ENCODE measurements around the gene STXBP5L.
"Not testable (repeated sequence)": the region's sequence is repeated elsewhere in the genome, so short reads cannot be mapped to it uniquely, and the experiment has no call there.

The STXBP5L gene

DNA sequence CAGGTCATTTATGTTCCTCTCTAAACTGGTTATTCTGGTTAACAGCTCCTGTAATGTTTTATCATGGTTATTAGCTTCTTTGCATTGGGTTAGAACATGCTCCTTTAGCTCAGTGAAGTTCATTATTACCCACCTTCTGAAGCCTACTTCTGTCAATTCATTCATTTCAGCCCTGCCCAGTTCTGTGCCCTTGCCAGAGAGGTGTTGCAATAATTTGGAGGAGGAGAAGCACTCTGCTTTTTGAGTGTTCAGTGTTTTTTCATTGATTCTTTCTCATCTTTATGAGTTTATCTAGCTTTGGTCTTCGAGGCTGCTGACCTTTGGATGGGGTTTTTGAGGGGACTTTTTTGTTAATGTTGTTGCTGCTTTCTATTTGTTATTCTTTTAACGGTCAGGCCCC is 203.1 kb downstream of the STXBP5L start:
- not testable (repeated sequence) for H3K36me3 Mint-ChIP-seq (ENCODE audit: low read depth); H3K27ac Mint-ChIP-seq; H3K27me3 Mint-ChIP-seq (ENCODE audit: low read depth); H3K4me3 Mint-ChIP-seq; H3K4me1 Mint-ChIP-seq (ENCODE audit: low read depth)
- H3K9me3 Mint-ChIP-seq = peaks cover 10% of the 10 kb centered on the region

DNA sequence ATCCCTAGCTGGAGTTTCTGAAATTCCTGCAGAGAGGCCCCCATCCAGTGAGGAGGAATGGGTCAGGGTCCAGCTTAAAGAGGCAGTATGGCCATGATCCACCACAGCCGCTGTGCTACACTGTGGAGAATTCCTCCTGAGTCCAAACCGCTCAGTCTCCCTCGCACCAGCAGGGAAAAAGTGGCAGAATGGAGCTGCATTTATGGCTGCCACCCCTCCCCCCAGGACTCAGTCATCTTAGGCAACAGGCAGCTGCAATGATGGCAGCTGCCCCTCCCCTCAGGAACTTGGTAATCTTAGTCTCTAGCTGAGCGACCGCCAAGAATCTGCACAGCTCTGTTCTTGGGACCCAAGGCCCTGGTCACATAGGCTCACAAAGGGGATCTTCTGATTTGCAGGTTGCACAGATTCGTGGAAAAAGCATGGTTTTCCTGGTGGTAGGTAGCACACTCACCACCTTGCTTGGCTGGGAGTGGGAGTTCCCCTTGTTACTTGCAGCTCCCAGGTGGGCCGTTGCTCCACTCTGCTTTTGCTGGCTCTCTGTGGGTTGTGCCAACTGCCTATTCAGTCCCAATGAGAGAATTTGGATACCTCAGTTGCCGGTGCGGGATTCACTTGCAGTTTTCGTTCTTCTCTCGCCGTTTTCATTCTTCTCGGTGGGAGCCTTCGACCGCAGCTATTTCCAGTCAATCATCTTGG is 204.1 kb downstream of the STXBP5L start:
- Mint-ChIP-seq H3K36me3 (ENCODE audit: low read depth) (no peaks in the 10 kb centered on the region), H3K27ac (no peak overlapping the region), H3K9me3 (peaks cover 10% of the 10 kb centered on the region), H3K4me1 (ENCODE audit: low read depth) (no peaks in the 10 kb centered on the region), H3K27me3 (ENCODE audit: low read depth) (no peaks in the 10 kb centered on the region), H3K4me3 (no peak overlapping the region)

GRCh38 chr3:121126033-121126706 is 218.2 kb downstream of the STXBP5L start:
- Mint-ChIP-seq H3K36me3 (ENCODE audit: low read depth) (no peaks in the 10 kb centered on the region), H3K9me3 (no peaks in the 10 kb centered on the region), H3K27ac (no peak overlapping the region), H3K4me3 (no peak overlapping the region), H3K4me1 (ENCODE audit: low read depth) (no peaks in the 10 kb centered on the region), H3K27me3 (ENCODE audit: low read depth) (no peaks in the 10 kb centered on the region)

DNA sequence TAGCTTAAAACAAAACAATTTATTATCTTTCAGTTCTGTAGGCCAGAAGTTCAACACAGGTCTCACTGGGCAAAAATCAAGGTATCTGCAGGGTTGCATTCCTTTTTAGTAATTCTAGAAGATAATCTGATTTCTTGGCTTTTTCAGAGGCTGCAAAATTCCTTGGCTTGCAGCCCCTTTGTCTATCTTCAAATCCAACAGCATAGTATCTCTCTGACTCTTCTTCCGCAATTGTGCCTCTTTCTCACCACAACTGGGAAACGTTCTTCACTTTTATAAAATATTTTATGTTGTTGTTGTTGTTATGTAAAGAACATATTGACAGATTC is 218.7 kb downstream of the STXBP5L start:
- Mint-ChIP-seq H3K9me3 (no peaks in the 10 kb centered on the region), H3K27me3 (ENCODE audit: low read depth) (no peaks in the 10 kb centered on the region), H3K36me3 (ENCODE audit: low read depth) (no peaks in the 10 kb centered on the region), H3K4me3 (no peak overlapping the region), H3K4me1 (ENCODE audit: low read depth) (no peaks in the 10 kb centered on the region), H3K27ac (no peak overlapping the region)

GRCh38 chr3:121152573-121152972 is 244.6 kb downstream of the STXBP5L start:
- H3K36me3 Mint-ChIP-seq (ENCODE audit: low read depth) = no peaks in the 10 kb centered on the region
- no peaks in the 10 kb centered on the region for H3K27me3 Mint-ChIP-seq (ENCODE audit: low read depth)
- H3K9me3 Mint-ChIP-seq = no peaks in the 10 kb centered on the region
- no peak overlapping the region for H3K4me3 Mint-ChIP-seq
- H3K4me1 Mint-ChIP-seq (ENCODE audit: low read depth) = no peaks in the 10 kb centered on the region
- no peak overlapping the region for H3K27ac Mint-ChIP-seq

DNA sequence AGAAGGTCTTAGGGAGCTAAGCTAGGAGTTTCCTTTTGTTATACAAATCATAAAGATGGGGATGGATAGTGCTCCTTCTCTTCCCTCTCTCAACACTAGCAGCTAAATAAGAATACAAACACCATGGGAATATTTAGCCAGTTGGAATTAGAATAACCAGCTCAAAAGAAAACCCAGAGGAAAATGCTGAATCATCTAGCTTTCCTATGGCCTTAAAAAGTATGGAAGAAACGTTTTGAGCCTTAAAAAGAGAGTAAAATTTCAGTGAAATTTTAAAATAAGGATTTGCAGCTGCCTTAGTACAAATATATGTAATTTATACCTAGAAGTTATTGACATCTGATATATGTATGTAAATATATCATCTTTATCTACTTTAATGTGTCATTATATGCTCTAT is 245.8 kb downstream of the STXBP5L start:
- no peak overlapping the region for H3K4me3 Mint-ChIP-seq

GRCh38 chr3:121155028-121155427 is 247.0 kb downstream of the STXBP5L start:
- Mint-ChIP-seq H3K4me3 (no peak overlapping the region), H3K9me3 (no peaks in the 10 kb centered on the region), H3K36me3 (ENCODE audit: low read depth) (no peaks in the 10 kb centered on the region), H3K27me3 (ENCODE audit: low read depth) (no peaks in the 10 kb centered on the region), H3K4me1 (ENCODE audit: low read depth) (no peaks in the 10 kb centered on the region), H3K27ac (no peak overlapping the region)

More for the DNA sequence above, 245.8 kb downstream of the STXBP5L start:
- Mint-ChIP-seq H3K36me3 (ENCODE audit: low read depth) (no peaks in the 10 kb centered on the region), H3K27me3 (ENCODE audit: low read depth) (no peaks in the 10 kb centered on the region), H3K4me1 (ENCODE audit: low read depth) (no peaks in the 10 kb centered on the region), H3K27ac (no peak overlapping the region), H3K9me3 (no peaks in the 10 kb centered on the region)

DNA sequence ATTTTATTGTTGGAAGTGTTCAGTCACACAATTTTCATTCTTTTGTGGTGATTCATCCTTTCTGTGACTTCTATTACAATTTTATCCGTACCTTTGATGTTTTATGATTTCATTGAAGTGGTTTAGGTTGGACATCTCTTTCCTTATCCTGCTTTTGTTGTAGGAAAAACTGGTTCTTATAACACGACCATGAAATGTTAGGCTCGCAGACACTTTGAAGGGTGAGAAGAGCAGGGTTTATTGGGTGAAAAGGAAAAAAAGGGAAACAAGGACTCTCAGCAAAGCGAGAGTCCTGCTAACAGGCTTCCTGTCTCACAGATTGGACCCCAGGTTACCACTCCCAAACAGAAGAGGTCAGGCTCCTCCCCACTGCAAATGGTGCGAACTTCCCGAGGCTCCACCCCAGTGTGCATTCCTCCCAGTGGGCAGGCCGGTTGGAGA is 257.4 kb downstream of the STXBP5L start:
- Mint-ChIP-seq H3K36me3 (ENCODE audit: low read depth) (no peaks in the 10 kb centered on the region), H3K9me3 (peaks cover 16% of the 10 kb centered on the region), H3K4me3 (no peak overlapping the region), H3K4me1 (ENCODE audit: low read depth) (no peaks in the 10 kb centered on the region), H3K27me3 (ENCODE audit: low read depth) (no peaks in the 10 kb centered on the region), H3K27ac (no peak overlapping the region)

DNA sequence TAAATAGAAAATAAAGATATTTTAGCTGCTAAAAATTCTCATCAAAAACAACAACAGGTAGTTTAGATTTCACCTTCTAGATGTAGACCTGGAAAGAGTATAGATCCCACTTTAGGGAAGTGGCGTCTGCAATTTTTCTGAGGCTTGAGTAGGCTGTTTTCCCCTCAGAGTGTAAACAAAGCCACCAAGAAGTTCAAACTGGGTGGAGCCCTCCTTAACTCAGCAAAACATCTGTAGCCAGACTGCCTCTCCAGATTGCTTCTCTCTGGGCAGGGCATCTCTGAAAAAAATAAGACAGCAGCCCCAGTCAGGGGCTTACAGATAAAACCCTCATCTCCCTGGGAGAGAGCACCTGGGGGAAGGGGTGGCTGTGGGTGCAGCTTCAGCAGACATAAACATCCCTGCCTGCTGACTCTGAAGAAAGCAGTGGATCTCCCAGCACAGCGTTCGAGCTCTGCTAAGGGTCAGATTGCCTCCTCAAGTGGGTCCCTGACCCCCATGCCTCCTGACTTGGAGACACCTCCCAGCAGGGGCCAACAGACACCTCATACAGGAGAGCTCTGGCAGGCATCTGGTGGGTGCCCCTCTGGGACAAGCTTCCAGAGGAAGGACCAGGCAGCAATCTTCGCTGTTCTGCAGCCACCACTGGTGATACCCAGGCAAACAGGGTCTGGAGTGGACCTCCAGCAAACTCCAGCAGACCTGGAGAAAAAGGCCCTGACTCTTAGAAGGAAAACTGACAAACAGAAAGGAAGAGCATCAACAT is 259.6 kb downstream of the STXBP5L start:
- no peaks in the 10 kb centered on the region for H3K27me3 Mint-ChIP-seq (ENCODE audit: low read depth)

GRCh38 chr3:121175083-121175482 is 267.1 kb downstream of the STXBP5L start:
- no peaks in the 10 kb centered on the region for H3K27me3 Mint-ChIP-seq (ENCODE audit: low read depth)
- peaks cover 24% of the 10 kb centered on the region for H3K9me3 Mint-ChIP-seq
- no peak overlapping the region for H3K4me3 Mint-ChIP-seq
- no peaks in the 10 kb centered on the region for H3K36me3 Mint-ChIP-seq (ENCODE audit: low read depth)
- H3K27ac Mint-ChIP-seq = no peak overlapping the region
- no peaks in the 10 kb centered on the region for H3K4me1 Mint-ChIP-seq (ENCODE audit: low read depth)

More for the DNA sequence above, 259.6 kb downstream of the STXBP5L start:
- no peaks in the 10 kb centered on the region for H3K4me1 Mint-ChIP-seq (ENCODE audit: low read depth)
- H3K36me3 Mint-ChIP-seq (ENCODE audit: low read depth) = no peaks in the 10 kb centered on the region
- H3K4me3 Mint-ChIP-seq = no peak overlapping the region
- no peak overlapping the region for H3K27ac Mint-ChIP-seq
- H3K9me3 Mint-ChIP-seq = peaks cover 20% of the 10 kb centered on the region

DNA sequence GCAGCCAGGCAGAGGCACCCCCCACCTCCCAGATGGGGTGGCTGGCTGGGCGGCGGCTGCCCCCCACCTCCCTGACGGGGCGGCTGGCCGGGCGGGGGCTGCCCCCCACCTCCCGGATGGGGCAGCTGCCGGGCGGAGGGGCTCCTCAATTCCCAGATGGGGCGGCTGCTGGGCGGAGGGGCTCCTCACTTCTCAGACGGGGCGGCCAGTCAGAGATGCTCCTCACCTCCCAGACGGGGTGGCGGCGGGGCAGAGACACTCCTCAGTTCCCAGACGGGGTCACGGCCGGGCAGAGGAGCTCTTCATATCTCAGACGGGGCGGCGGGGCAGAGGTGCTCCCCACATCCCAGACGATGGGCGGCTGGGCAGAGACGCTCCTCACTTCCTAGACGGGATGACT is 282.6 kb downstream of the STXBP5L start:
- H3K27me3 Mint-ChIP-seq (ENCODE audit: low read depth); H3K4me1 Mint-ChIP-seq (ENCODE audit: low read depth): not testable (repeated sequence)

GRCh38 chr3:121202573-121202972 is 294.6 kb downstream of the STXBP5L start:
- Mint-ChIP-seq H3K27ac (no peak overlapping the region), H3K4me1 (ENCODE audit: low read depth) (no peaks in the 10 kb centered on the region), H3K27me3 (ENCODE audit: low read depth) (no peaks in the 10 kb centered on the region), H3K4me3 (no peak overlapping the region), H3K36me3 (ENCODE audit: low read depth) (no peaks in the 10 kb centered on the region), H3K9me3 (peaks cover 5% of the 10 kb centered on the region)

More for the DNA sequence above, 282.6 kb downstream of the STXBP5L start:
- H3K4me3 Mint-ChIP-seq; H3K36me3 Mint-ChIP-seq (ENCODE audit: low read depth); H3K27ac Mint-ChIP-seq: not testable (repeated sequence)
- peaks cover 25% of the 10 kb centered on the region for H3K9me3 Mint-ChIP-seq

DNA sequence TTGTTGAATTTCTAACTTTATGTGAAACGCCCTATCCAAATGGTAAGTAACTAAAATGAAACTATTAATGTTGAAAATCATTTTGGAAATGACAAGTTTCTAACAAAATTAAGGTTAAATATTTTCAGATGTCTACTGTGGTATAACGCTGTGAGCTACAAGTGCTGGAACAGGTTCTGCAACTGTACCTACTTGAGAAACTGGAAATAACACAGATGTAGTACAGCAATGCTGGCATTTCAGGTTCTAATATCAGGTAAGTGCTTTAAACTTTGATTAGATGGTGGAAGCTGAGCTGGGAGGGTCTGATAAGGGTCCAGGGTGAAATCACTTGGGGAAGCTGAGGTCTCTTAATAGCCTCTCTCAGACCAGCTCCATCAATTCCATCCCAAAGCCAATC is 315.1 kb downstream of the STXBP5L start:
- Mint-ChIP-seq H3K27ac (no peak overlapping the region), H3K27me3 (ENCODE audit: low read depth) (no peaks in the 10 kb centered on the region), H3K36me3 (ENCODE audit: low read depth) (no peaks in the 10 kb centered on the region), H3K4me1 (ENCODE audit: low read depth) (no peaks in the 10 kb centered on the region), H3K4me3 (no peak overlapping the region), H3K9me3 (no peaks in the 10 kb centered on the region)

DNA sequence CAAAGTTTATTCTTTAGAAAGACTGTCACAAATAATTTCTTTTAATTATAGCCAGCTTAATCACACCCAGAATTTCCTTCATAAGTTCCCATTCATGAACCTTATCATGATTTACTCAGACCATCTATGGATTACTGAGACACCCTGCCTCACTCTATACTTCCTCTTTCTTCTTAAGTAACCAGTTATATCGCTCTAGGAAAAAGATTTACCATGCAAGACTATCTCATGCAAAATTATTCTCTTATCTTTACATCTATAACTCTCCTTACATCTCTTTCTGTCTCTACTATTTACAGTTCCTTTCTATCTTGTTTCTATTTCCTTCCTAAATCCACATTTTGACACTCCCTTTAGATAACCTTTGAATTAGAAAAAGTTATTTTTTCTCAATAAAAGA is 321.0 kb downstream of the STXBP5L start:
- Mint-ChIP-seq H3K4me1 (ENCODE audit: low read depth) (no peaks in the 10 kb centered on the region), H3K27ac (no peak overlapping the region), H3K4me3 (no peak overlapping the region), H3K27me3 (ENCODE audit: low read depth) (no peaks in the 10 kb centered on the region), H3K36me3 (ENCODE audit: low read depth) (no peaks in the 10 kb centered on the region), H3K9me3 (no peaks in the 10 kb centered on the region)

DNA sequence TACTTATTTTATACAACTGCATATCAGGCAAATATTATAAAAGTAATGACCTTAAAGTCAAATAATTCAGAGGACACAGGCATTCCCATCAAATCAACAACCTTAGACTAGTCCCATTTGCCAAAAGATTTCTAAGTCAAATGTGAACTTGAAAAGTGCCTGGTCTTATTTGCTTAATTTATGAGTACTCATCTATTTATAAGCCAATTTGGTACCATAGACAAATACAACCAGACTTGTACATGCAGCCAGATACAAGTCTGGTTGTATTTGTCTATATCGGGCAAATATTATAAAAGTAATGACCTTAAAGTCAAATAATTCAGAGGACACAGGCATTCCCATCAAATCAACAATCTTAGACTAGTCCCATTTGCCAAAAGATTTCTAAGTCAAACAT is 322.2 kb downstream of the STXBP5L start:
- H3K36me3 Mint-ChIP-seq (ENCODE audit: low read depth); H3K4me1 Mint-ChIP-seq (ENCODE audit: low read depth); H3K4me3 Mint-ChIP-seq; H3K27ac Mint-ChIP-seq; H3K9me3 Mint-ChIP-seq; H3K27me3 Mint-ChIP-seq (ENCODE audit: low read depth): not testable (repeated sequence)
